GM23338 (cell line): ENCODE results near the gene SMIM31. TPM values are rescaled to one million over a fixed set of nuclear protein-coding genes. Genes with fewer than 3 reads are reported as not detected.

ENCODE experiments used
- ATAC-seq: fragments of 200-7000 bp; cut with Tn5 transposase; 3 replicates; pipeline ENCODE4 v1.9.1; 2020
- DNase-seq: peaks from one replicate; pipeline ENCODE4 v3.0.0-alpha.2; 2015; ENCODE audit warnings: low spot score
- H2AFZ ChIP-seq: fragments of 200-600 bp; sonication (generic); 2 replicates; pipeline ENCODE4 v1.8.0; 2016; ENCODE audit warnings: antibody characterized with exemption, mild to moderate bottlenecking, moderate library complexity
- H3F3A ChIP-seq: fragments of 200-600 bp; sonication (generic); replicated peaks from 2 replicates; pipeline ENCODE4 v1.8.0; 2017; ENCODE audit warnings: antibody characterized with exemption, mixed run types, low read depth
- H3K27ac ChIP-seq: fragments of 200-600 bp; sonication (generic); 2 replicates; pipeline ENCODE4 v1.6.1; 2016; ENCODE audit warnings: low read depth
- H3K27me3 ChIP-seq: fragments of 200-600 bp; sonication (generic); 2 replicates; pipeline ENCODE4 v1.8.0; 2016; ENCODE audit warnings: mild to moderate bottlenecking, mixed run types, moderate library complexity; ENCODE audit not compliant: insufficient read depth
- H3K36me3 ChIP-seq: fragments of 200-600 bp; sonication (generic); 2 replicates; pipeline ENCODE4 v1.8.0; 2016; ENCODE audit warnings: mild to moderate bottlenecking; ENCODE audit not compliant: insufficient read depth
- H3K4me1 ChIP-seq: fragments of 200-600 bp; sonication (generic); 2 replicates; pipeline ENCODE4 v1.8.0; 2016; ENCODE audit warnings: mild to moderate bottlenecking, moderate library complexity; ENCODE audit not compliant: insufficient read depth
- H3K4me2 ChIP-seq: fragments of 200-600 bp; sonication (generic); 2 replicates; pipeline ENCODE4 v1.7.1; 2017; ENCODE audit warnings: mixed run types
- H3K4me3 ChIP-seq: fragments of 200-600 bp; sonication (generic); 2 replicates; pipeline ENCODE4 v1.6.1; 2016; ENCODE audit warnings: mixed run types
- H3K79me2 ChIP-seq: fragments of 200-600 bp; sonication (generic); replicated peaks from 2 replicates; pipeline ENCODE4 v1.8.0; 2017; ENCODE audit warnings: mild to moderate bottlenecking; ENCODE audit not compliant: insufficient read depth
- H3K9me2 ChIP-seq: fragments of 200-600 bp; sonication (generic); 2 replicates; pipeline ENCODE4 v1.8.0; 2017; ENCODE audit not compliant: insufficient read depth
- H4K20me1 ChIP-seq: fragments of 200-600 bp; sonication (generic); replicated peaks from 2 replicates; pipeline ENCODE4 v1.8.0; 2017; ENCODE audit warnings: mild to moderate bottlenecking; ENCODE audit not compliant: insufficient read depth
- H3K27ac Mint-ChIP-seq: 2 replicates; pipeline ENCODE4 v1.8.0; 2020; ENCODE audit warnings: inconsistent platforms, mild to moderate bottlenecking, moderate library complexity, mixed read lengths
- H3K27me3 Mint-ChIP-seq: 3 replicates; pipeline ENCODE4 v1.8.0; 2022; ENCODE audit warnings: low read depth, mild to moderate bottlenecking, moderate library complexity, mixed read lengths, inconsistent platforms; ENCODE audit not compliant: insufficient read depth, poor library complexity
- H3K36me3 Mint-ChIP-seq: 3 replicates; pipeline ENCODE4 v1.8.0; 2021; ENCODE audit warnings: low read depth, mild to moderate bottlenecking, inconsistent platforms, moderate library complexity, mixed read lengths
- H3K4me1 Mint-ChIP-seq: 3 replicates; pipeline ENCODE4 v1.8.0; 2020; ENCODE audit warnings: mild to moderate bottlenecking, inconsistent platforms, mixed read lengths
- H3K4me3 Mint-ChIP-seq: 3 replicates; pipeline ENCODE4 v1.8.0; 2021; ENCODE audit warnings: moderate library complexity, mild to moderate bottlenecking, inconsistent platforms, mixed read lengths
- H3K9me3 Mint-ChIP-seq: 3 replicates; pipeline ENCODE4 v1.8.0; 2020; ENCODE audit warnings: moderate library complexity, mild to moderate bottlenecking, inconsistent platforms, mixed read lengths
- CREB1 ChIP-seq: fragments of 250-450 bp; sonication (Bioruptor Pico); IDR thresholded peaks from 2 replicates; pipeline ENCODE4 v1.5.0; 2020; ENCODE audit warnings: low read depth, mild to moderate bottlenecking, moderate library complexity
- ETS1 ChIP-seq: IDR thresholded peaks from 2 replicates; pipeline ENCODE4 v1.6.1; 2016; ENCODE audit warnings: antibody characterized with exemption
- EZH2 ChIP-seq: fragments of 200-600 bp; sonication (generic); IDR thresholded peaks from one replicate; pipeline ENCODE4 v1.8.0; 2017; ENCODE audit warnings: antibody characterized with exemption, mild to moderate bottlenecking, low read depth; ENCODE audit not compliant: unreplicated experiment
- JUNB ChIP-seq: IDR thresholded peaks from one replicate; pipeline ENCODE4 v1.6.1; 2016; ENCODE audit warnings: antibody characterized with exemption; ENCODE audit not compliant: unreplicated experiment
- NANOG ChIP-seq: IDR thresholded peaks from 2 replicates; pipeline ENCODE4 v1.6.1; 2016; ENCODE audit warnings: antibody characterized with exemption, borderline replicate concordance
- POLR2AphosphoS5 ChIP-seq: IDR thresholded peaks from 2 replicates; pipeline ENCODE4 v1.6.1; 2016; ENCODE audit warnings: antibody characterized with exemption, low read depth
- STAT1 ChIP-seq: IDR thresholded peaks from one replicate; pipeline ENCODE4 v1.6.1; 2016; ENCODE audit warnings: antibody characterized with exemption; ENCODE audit not compliant: unreplicated experiment
- ZNF114 ChIP-seq: fragments of 250-450 bp; sonication (Bioruptor Pico); IDR thresholded peaks from 2 replicates; pipeline ENCODE4 v1.5.0; 2020; ENCODE audit warnings: mild to moderate bottlenecking, moderate library complexity
- ZNF331 ChIP-seq: fragments of 250-450 bp; sonication (Bioruptor Pico); IDR thresholded peaks from 2 replicates; pipeline ENCODE4 v1.5.0; 2020; ENCODE audit warnings: low read depth, mild to moderate bottlenecking, moderate library complexity
- polyA plus RNA-seq: library from polyadenylated mRNA; unstranded; fragments of >200 nt; fragmentation: Nextera tagmentation; extraction: Ambion mirVana; gene quantifications from 2 replicates; pipeline ENCODE4 v1.2.1, GENCODE V29; 2016
- total RNA-seq: library from RNA; depleted of rRNA; stranded (reverse); fragments of >200 nt; shearing (Covaris generic); gene quantifications from 2 replicates; pipeline ENCODE4 v1.2.3, GENCODE V29; 2014
- TF ChIP-seq, protein P1 (sequence below), 2 experiments: fragments of 200-600 bp in 1 of 2; sonication (generic) in 1 of 2; conservative IDR thresholded peaks; 2 replicates each; pipeline versions ENCODE4 v1.5.1 to v1.6.1; 2016 to 2017; ENCODE audit warnings: antibody characterized with exemption in 2 of 2, low read depth in 2 of 2, mild to moderate bottlenecking in 2 of 2, moderate library complexity in 1 of 2

Gene SMIM31
- total and polyA plus RNA-seq, 2 experiments from 2014 or later = not detected

DNA sequence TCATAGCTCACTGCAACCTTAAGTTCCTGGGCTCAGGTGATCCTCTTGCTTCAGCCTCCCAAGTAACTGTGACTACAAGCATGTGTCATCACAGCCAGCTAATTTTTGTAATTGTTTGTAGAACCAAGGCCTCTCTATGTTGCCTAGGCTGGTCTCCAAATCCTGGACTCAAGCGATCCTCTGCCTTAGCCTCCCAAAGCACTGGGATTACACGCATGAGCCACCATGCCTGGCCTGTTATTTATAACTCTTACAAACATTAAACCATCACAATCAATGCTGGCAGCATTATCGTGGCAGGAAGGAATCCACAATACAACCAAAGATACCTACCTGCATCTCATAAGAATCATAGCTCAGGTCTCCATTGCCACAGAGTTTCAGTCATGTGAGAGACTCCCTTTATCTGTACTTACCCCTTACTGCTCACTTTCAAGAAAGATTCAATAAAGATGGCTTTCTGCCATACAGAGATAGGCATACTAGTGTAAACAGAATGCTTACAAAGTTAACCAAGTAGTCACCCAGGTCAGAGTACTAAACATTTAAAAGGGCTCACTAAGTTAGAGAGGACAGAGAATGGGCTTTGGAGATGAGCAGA, 48.5 kb downstream of the SMIM31 start (continued):
- TF ChIP-seq POLR2AphosphoS5 (no peak), ZNF114 (CRISPR knock-in tag) (no peak), ZNF331 (CRISPR knock-in tag) (no peak), STAT1 (no peak), JUNB (no peak), CREB1 (CRISPR knock-in tag) (no peak), NANOG (no peak), EZH2 (no peak)
- TF ChIP-seq, protein P1, sequence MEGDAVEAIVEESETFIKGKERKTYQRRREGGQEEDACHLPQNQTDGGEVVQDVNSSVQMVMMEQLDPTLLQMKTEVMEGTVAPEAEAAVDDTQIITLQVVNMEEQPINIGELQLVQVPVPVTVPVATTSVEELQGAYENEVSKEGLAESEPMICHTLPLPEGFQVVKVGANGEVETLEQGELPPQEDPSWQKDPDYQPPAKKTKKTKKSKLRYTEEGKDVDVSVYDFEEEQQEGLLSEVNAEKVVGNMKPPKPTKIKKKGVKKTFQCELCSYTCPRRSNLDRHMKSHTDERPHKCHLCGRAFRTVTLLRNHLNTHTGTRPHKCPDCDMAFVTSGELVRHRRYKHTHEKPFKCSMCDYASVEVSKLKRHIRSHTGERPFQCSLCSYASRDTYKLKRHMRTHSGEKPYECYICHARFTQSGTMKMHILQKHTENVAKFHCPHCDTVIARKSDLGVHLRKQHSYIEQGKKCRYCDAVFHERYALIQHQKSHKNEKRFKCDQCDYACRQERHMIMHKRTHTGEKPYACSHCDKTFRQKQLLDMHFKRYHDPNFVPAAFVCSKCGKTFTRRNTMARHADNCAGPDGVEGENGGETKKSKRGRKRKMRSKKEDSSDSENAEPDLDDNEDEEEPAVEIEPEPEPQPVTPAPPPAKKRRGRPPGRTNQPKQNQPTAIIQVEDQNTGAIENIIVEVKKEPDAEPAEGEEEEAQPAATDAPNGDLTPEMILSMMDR (conservative IDR thresholded peaks at IDR 0.05; ENCODE audit: low read depth in 2 of 2) = no peak

GRCh38 chr4:164803702-164804101, 49.8 kb downstream of the SMIM31 start:
- no peaks in the 10 kb centered on the region for H4K20me1 ChIP-seq
- Mint-ChIP-seq H3K4me1 (peaks cover 32% of the 10 kb centered on the region), H3K36me3 (no peaks in the 10 kb centered on the region), H3K4me3 (no peak overlapping the region), H3K27me3 (no peaks in the 10 kb centered on the region), H3K27ac (no peak overlapping the region), H3K9me3 (peaks cover 3% of the 10 kb centered on the region; the same call in 2 of the 3 replicates)
- DNase-seq = no peak
- no peak for ATAC-seq
- peaks cover 36% of the 10 kb centered on the region for H3K4me1 ChIP-seq
- H3K27me3 ChIP-seq = no peaks in the 10 kb centered on the region
- no peaks in the 10 kb centered on the region for H3K79me2 ChIP-seq
- no peak overlapping the region for H3K4me2 ChIP-seq
- TF ChIP-seq POLR2AphosphoS5 (no peak), ZNF331 (CRISPR knock-in tag) (no peak), NANOG (no peak), EZH2 (no peak), STAT1 (no peak), CREB1 (CRISPR knock-in tag) (no peak), ZNF114 (CRISPR knock-in tag) (no peak), ETS1 (no peak)
- TF ChIP-seq, protein P1 (conservative IDR thresholded peaks at IDR 0.05; ENCODE audit: low read depth in 2 of 2) = no peak
- H3K36me3 ChIP-seq = no peaks in the 10 kb centered on the region
- no peak overlapping the region for H3K4me3 ChIP-seq
- H3K27ac ChIP-seq = no peak overlapping the region
- H2AFZ ChIP-seq = no peak overlapping the region; the same call in 1 of the 2 replicates
- H3F3A ChIP-seq = no peaks in the 10 kb centered on the region; the same call in 1 of the 2 replicates
- no peaks in the 10 kb centered on the region for H3K9me2 ChIP-seq
